ENCODE measurements around the gene DAB2.
"Not testable (repeated sequence)": the region's sequence is repeated elsewhere in the genome, so short reads cannot be mapped to it uniquely, and the experiment has no call there.

Gene DAB2

GRCh38 chr5:39340506-39340905 is 84.3 kb downstream of the DAB2 start:
- ATAC-seq, result no peak
- no peak for DNase-seq

GRCh38 chr5:39337252-39337915 is 87.4 kb downstream of the DAB2 start:
- no peak for ATAC-seq

GRCh38 chr5:39334296-39334695 is 90.5 kb downstream of the DAB2 start:
- ATAC-seq, result not testable (repeated sequence)

More at GRCh38 chr5:39337252-39337915, 87.4 kb downstream of the DAB2 start:
- DNase-seq, result no peak

GRCh38 chr5:39333104-39333503 is 91.7 kb downstream of the DAB2 start:
- ATAC-seq, result no peak
- no peak for DNase-seq

More at GRCh38 chr5:39334296-39334695, 90.5 kb downstream of the DAB2 start:
- DNase-seq, result not testable (repeated sequence)

- no peak for DNase-seq
Observed at GRCh38 chr5:39331861-39332381, 92.9 kb downstream of the DAB2 start.

GRCh38 chr5:39328731-39329130 is 96.0 kb downstream of the DAB2 start:
- no peak for ATAC-seq

More at GRCh38 chr5:39331861-39332381, 92.9 kb downstream of the DAB2 start:
- no peak for ATAC-seq

GRCh38 chr5:39323542-39323941 is 101.2 kb downstream of the DAB2 start:
- ATAC-seq, result no peak
- DNase-seq, result no peak

More at GRCh38 chr5:39328731-39329130, 96.0 kb downstream of the DAB2 start:
- no peak for DNase-seq

Data from stimulated activated naive CD8-positive, alpha-beta T cell treated with anti-CD3 and anti-CD28 coated beads, Interleukin-15, Interleukin-2, amounts not matched to agents 100 U/mL and 50 U/mL, for 24 hours (primary cell).